HG02798 (cell line): ENCODE results near the gene ZNF217.
"Not testable (repeated sequence)": the region's sequence is repeated elsewhere in the genome, so short reads cannot be mapped to it uniquely, and the experiment has no call there.

Experiments
- ATAC-seq: cut with Tn5 transposase; IDR thresholded peaks from one replicate; pipeline ENCODE4 v1.9.1; 2021; ENCODE audit warnings: mild to moderate bottlenecking; ENCODE audit not compliant: unreplicated experiment, poor library complexity

ZNF217 gene

GRCh38 chr20:53599044-53599362, 5.4 kb upstream of the ZNF217 start:
- ATAC-seq: no peak

DNA sequence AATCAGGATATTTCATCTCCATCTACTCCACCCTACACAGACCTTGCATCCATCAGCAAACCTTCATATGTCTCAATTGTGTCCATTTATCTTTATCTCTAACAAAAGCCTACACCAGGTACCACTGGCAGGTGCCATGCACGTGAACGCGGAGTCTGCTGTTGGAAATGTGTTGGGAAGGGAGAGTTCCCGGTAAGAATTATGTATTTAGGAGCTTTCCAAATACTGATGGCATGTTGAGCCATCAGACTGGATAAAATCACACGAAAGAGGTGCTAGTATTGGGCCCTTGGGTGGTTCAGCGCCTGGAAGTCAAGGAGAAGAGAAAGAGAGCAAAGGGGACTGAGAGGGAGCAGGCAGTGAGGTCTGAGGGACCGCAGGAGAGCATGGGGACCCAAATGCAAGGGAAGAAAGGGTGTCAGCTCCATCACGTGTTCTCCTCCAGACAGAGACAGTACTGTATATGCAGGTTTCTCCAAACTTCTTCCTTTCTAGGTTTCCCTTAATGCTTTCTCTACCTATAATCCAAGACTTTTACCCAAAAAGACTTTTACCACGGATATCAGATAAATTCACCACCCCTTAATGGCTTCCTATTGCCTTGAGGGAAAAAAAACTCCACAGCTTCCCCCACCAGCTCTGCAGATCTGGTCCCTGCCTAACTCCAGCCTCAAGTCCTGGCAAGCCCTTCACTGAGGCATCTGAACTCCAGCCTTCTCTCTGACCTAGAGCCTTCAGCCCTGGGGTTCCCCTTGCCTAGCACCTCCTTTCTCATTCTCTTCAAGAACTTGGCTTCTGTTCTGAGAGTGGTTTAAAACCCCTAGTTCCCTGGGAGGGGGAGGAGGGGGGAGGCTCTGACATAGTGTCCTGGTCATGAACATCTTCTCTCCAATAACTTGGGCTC, 4.8 kb upstream of the ZNF217 start:
- ATAC-seq: no peak

DNA sequence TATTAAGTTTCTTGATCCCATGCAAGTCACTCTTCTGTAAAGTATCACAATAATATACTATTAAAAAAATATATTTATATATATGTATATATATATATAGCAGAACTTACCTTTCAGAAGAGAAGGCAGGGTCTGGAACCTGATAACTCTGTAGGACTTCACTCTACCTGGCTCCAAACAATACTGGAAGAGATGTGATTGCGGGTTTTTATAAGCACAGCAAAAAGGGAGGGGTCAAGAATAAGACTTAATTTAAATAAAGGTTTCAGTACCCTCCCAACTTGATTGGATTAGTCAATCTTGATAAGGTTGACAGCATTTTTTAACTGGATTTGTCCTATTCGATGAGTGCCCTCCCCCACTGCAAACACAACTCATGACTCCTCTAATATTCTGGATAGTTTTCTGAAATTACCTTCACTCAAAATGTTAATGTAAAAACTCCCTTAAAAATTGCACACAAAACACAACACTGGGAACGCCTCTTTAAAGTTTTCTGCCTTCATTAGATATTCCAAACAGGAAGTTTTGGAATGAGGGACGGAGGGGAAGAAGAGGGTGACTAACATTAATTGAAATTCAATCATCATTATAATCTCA, 4.0 kb upstream of the ZNF217 start:
- ATAC-seq: no peak

DNA sequence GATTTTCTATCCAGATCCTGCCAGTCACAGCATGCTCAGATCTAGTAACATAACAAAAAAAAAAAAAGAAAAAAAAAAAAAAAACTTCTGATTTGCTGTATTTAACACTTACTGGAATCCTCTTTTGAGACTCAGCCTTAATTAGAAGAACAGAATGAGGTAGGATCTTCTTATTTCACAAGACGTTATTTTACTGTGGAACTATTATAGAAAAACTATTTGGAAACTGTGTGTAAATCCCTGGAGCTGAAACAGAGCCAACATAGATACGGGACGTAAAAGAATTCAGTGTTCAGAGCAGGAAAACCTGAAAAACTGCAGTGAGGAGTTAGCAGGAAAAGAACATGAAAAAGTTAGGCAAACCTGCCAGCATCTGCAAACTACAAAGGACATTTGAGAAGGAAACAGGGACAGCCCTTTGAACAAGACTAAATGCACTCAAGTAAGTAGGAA, 3.4 kb upstream of the ZNF217 start:
- no peak for ATAC-seq

DNA sequence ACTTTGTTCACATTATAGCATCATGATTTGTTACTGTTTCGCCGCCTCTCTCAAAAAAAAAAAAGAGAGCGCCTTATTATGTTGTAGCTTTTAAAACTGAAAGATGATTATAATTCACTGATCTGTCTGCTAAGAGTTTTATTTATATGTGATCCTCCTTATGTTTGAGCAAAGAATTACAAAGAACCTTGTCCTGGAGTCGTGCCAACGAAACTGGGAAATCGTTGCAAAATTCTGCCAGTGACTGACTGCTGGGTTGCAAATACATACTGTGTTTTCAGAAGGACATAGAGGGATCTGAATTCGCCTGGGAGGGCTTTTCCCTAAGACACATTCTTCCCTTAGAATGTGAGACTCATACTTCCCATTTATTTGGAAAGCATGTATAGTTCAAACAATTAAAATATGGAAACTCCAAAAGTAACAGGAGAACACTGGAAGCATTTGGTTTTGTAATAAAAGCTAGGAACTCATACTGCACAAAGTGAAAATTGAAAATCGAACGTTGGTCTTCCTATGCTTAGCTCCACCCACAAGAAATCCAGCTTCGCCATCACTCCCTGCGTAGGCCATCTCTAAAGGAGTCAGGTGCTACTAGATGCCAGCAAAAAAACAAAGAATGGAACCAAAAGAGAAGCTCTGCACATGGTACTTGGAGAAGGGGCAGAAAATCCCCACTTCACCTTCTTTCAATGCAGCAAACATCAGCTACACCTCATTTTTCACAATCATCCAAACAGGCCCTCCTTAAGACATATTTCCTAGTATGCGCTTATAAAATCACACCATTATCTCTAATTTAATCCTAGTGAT, 2.8 kb upstream of the ZNF217 start:
- not testable (repeated sequence) for ATAC-seq

DNA sequence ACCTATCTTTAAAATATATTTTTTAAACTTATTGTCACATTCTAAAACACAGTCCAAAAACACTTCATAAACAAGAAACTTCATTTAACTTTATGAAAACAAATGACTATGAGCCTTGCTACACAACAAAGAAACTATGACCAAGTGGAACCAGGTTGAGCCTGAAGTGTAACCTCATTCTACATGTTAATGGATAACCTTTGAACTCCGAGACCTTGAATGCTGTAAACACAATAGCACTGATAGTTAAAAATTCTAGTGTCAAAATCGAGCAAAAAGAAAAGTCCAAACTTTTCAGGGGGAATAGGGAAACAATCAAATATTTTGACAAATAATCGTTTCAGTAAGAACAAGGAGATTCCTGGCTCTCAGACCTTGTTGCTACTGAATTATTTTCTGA, 2.1 kb upstream of the ZNF217 start:
- not testable (repeated sequence) for ATAC-seq

DNA sequence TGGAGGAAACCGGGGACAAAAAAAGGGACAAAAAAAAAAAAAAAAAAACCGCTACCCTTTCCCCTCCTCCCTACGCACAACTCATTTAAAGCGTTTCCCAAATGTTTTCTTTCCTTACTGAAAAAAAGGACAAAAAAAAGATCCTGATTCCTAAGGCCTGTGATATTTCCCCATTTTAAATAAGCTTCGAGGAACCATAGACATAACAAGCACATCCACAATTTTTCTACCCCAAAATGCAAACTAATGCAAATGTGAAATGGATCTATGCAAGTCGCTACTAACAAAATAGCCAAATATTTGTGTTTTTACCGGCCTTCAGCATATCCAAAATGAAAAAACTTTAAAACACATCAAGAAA, 1.4 kb upstream of the ZNF217 start:
- ATAC-seq: no peak

GRCh38 chr20:53594068-53595017, 704 bp upstream of the ZNF217 start:
- ATAC-seq: peak; percentile 72

DNA sequence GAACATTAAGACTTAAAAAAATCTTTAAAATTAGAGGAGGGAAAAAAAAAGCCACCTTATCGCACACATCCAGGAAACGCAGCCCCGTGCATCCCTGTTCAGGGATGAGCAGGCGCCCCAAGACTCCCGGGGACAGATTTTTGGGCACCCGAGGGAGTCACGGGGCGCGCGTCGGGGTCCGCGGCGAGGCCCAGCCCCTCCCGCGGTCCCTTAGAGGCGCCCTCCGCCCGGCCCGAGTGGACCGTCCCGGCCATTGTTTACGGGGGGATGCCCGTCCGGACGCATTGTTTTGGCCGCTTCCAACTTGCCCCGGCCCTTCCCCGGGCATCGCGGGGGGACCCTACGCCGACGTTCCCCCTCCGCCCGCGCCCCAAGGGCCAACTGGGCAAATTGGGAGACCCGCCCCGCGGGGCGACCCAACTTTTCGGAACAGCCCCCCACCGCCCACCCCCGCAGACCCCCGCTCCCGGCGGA, 610 bp downstream of the ZNF217 start:
- ATAC-seq: no peak

DNA sequence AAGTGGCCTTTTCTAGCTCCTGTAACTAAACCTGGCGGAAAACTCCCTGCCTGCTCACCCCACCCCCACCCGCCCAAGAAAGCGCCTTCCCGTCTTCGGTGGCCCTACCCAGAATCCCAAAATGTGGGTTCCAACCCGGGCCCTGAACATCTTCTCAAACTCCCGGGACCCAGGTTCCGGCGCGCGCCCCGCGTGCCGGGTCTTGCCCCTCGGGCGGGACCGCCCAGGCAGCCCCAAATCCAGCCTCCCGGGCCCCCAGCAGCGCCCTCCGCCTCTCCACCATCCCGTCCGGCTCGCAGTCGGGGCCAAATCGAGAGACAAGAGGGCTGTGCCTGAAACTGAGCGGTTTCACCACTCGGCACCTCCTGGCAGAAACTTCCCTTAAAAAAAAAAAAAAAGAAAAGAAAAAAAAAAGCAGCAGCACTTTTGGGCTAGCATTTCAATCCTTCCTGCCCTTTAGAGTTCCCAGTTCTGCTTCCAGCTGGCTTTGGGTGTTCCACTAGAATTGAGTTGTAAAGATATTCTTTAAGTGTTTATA, 1.1 kb downstream of the ZNF217 start:
- peak; percentile 25 for ATAC-seq

DNA sequence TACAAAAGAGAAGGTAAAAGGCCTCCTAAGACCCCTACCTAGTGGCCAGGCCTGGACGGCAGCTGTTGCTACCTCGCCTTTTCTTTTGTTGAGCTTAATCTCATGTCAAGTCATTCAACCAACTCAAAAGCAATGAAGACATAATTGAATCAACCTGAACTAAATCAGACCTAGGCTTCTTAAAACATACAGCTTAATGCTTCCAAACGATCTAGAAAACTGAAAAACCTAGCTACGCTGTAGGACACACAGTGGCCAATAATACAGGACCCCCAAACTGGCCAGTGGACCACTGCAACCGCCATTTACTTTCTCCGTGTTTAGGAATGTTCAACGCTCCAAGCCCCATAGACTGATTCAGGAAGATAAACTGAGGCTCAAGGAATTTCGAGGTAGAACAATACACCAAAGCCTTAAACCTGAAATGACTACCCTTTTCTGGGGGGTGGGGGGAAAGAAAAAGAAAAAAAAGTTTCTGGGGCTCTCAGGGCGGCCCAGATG, 1.6 kb downstream of the ZNF217 start:
- not testable (repeated sequence) for ATAC-seq

GRCh38 chr20:53591206-53591741, 2.4 kb downstream of the ZNF217 start:
- not testable (repeated sequence) for ATAC-seq

DNA sequence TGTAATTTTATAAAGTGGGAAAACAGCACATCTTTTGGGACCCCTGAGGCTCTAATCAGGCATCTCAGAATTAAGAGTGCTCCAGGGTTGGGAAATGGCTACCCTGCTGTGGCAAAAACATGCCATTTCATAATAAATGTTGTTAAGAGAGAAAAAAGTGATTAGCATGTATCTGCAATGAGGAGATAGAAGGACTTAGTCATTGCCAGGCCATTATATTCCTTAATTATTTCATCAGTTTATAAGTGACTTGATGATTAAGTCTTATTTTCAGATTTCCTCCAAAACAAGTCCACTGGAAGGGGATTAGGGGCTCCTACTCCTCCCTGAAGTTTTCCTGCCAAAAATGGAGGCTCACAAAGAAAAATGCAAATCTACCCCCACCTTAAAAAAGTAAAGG, 3.0 kb downstream of the ZNF217 start:
- not testable (repeated sequence) for ATAC-seq

GRCh38 chr20:53590122-53590521, 3.5 kb downstream of the ZNF217 start:
- not testable (repeated sequence) for ATAC-seq

- not testable (repeated sequence) for ATAC-seq
These were observed 4.1 kb downstream of the ZNF217 start for GRCh38 chr20:53589321-53590065.

- not testable (repeated sequence) for ATAC-seq
These were observed 6.4 kb downstream of the ZNF217 start for GRCh38 chr20:53587157-53587703.

DNA sequence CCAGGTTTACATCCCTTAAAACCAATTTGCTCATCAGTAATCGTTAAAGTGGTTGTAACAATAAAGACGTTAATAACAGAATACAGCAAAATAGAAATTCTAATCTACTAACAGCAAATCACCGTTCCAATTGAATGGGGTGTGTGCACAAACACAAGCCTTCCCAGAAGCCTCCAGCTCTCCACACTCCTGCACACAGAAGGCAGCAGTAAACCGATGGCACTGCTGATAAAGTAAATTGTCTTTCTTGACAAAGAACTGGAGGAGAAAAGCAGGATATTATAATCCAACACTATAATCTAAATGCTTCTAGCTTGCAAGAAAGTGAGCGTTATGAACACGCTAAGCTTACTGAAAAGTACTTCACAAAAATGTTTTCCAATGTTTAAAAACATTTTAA, 7.0 kb downstream of the ZNF217 start:
- ATAC-seq: no peak

GRCh38 chr20:53585910-53586309, 7.7 kb downstream of the ZNF217 start:
- not testable (repeated sequence) for ATAC-seq
